A673 (cell line): ENCODE data around the gene CYTH1. TPM values are rescaled to one million over a fixed set of nuclear protein-coding genes. Genes with fewer than 3 reads are reported as not detected.
A peak's percentile ranks its signal among the peaks of the same experiment; 100 is the strongest.

ENCODE experiments used
- BruUV-seq: library from RNA; stranded (reverse); fragments of 400-500 nt; replicated peaks from 2 replicates; lab custom pipeline; 2021; lab: Mats Ljungman, UMichigan
- CTCF ChIA-PET: fragments of 300-600 bp; sonication (Branson Sonifier 250); formaldehyde crosslinking; loops from one replicate; lab custom pipeline; 2022; ENCODE audit warnings: antibody characterized with exemption; lab: Charles Lee
- POLR2A ChIA-PET: fragments of 300-600 bp; sonication (Branson Sonifier 250); formaldehyde crosslinking; loops from one replicate; lab custom pipeline; 2022; ENCODE audit warnings: antibody characterized with exemption; ENCODE audit not compliant: low non-redundant PET; lab: Charles Lee
- DNase-seq: peaks from one replicate; pipeline ENCODE4 v3.0.0-alpha.2; 2015; ENCODE audit warnings: low spot score
- H3K27ac ChIP-seq: fragments of 200-600 bp; sonication (generic); 2 replicates; pipeline ENCODE4 v1.5.1; 2016; ENCODE audit warnings: mixed run types, low read depth, mild to moderate bottlenecking, mixed read lengths, antibody characterized with exemption, low read length; ENCODE audit not compliant: poor library complexity, severe bottlenecking
- H3K27me3 ChIP-seq: fragments of 200-600 bp; sonication (generic); replicated peaks from 2 replicates; pipeline ENCODE4 v1.6.1; 2017; ENCODE audit warnings: mixed run types, low read depth, mild to moderate bottlenecking, mixed read lengths, antibody characterized with exemption, low read length; ENCODE audit not compliant: insufficient read depth, poor library complexity
- H3K36me3 ChIP-seq: fragments of 200-600 bp; sonication (generic); 2 replicates; pipeline ENCODE4 v1.6.1; 2016; ENCODE audit warnings: mixed run types, mild to moderate bottlenecking, mixed read lengths, antibody characterized with exemption, low read length; ENCODE audit not compliant: insufficient read depth, poor library complexity, severe bottlenecking
- H3K4me1 ChIP-seq: fragments of 200-600 bp; sonication (generic); 2 replicates; pipeline ENCODE4 v1.6.1; 2017; ENCODE audit warnings: mixed run types, mild to moderate bottlenecking, mixed read lengths, antibody characterized with exemption, low read length; ENCODE audit not compliant: insufficient read depth, poor library complexity, severe bottlenecking
- H3K4me3 ChIP-seq: fragments of 200-600 bp; sonication (generic); 2 replicates; pipeline ENCODE4 v1.5.1; 2016; ENCODE audit warnings: low read depth, mixed run types, mild to moderate bottlenecking, mixed read lengths, low read length; ENCODE audit not compliant: poor library complexity, severe bottlenecking
- H3K9me3 ChIP-seq: fragments of 200-600 bp; sonication (generic); 2 replicates; pipeline ENCODE4 v1.6.1; 2016; ENCODE audit warnings: mixed run types, low read depth, mild to moderate bottlenecking, mixed read lengths, antibody characterized with exemption, low read length; ENCODE audit not compliant: poor library complexity, severe bottlenecking
- EZH2 ChIP-seq: fragments of 200-600 bp; sonication (generic); IDR thresholded peaks from 2 replicates; pipeline ENCODE4 v1.6.1; 2017; ENCODE audit warnings: borderline replicate concordance, low read depth, mild to moderate bottlenecking, mixed read lengths, antibody characterized with exemption, low read length; ENCODE audit not compliant: poor library complexity, severe bottlenecking
- intact Hi-C: fragments of 100-400 bp; cut with micrococcal nuclease; formaldehyde crosslinking; loops from one replicate; pipeline ENCODE4 v1.10.0; 2022; ENCODE audit not compliant: unreplicated experiment
- total RNA-seq: library from RNA; stranded (reverse); gene quantifications from 2 replicates; pipeline ENCODE4 v1.2.3, GENCODE V29; 2021
- TF ChIP-seq, protein P1 (sequence below): fragments of 300-800, 200-600 bp; sonication (generic); conservative IDR thresholded peaks from 2 replicates; pipeline ENCODE4 v1.5.1; 2017; ENCODE audit warnings: low read depth, mild to moderate bottlenecking, antibody characterized with exemption, low read length, moderate library complexity, mixed read lengths

CYTH1 gene
- total RNA-seq, 1 experiment from 2014 or later: 17.9 TPM

DNA sequence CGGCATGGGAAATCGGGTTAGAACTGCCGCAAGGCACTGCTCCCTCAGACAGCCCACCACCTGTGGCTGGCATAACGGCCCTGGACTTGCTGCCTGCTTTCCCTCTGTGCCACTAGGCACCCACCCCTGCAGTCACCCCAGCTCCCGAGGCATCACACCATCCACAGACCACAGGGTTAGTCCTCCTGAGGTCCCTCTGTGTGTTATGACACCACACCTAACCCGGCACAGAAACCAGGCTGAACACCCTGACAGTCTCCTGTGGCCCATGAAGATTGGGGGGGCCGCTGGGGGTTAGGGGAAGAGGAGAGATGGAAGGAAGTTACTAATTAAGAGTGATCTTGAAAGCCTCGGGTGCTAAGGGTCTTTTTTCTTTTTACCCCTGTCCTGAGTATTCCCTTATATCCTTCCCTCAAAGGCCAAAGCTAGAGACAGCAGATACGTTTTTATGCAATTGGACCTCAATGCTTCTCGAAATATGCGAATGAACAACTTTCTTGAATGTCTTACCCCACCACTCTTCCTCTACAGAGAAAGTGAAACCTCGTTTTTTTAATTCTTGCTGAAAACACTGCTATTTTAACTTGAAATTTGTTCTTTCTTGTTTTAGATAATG, 7.0 kb downstream of the CYTH1 start:
- Histone ChIP-seq H3K27ac (peak overlapping the region; percentile 23), H3K27me3 (no peaks in the 10 kb centered on the region), H3K4me1 (peaks cover 17% of the 10 kb centered on the region), H3K36me3 (no peaks in the 10 kb centered on the region), H3K9me3 (no peaks in the 10 kb centered on the region), H3K4me3 (peak overlapping the region; percentile 13)
- DNase-seq: no peak
- intact Hi-C loops: no loop called here
- POLR2A ChIA-PET: no interaction called here
- BruUV-seq: no TSS peak
- CTCF ChIA-PET: no interaction called here
- no peak for TF ChIP-seq EZH2

DNA sequence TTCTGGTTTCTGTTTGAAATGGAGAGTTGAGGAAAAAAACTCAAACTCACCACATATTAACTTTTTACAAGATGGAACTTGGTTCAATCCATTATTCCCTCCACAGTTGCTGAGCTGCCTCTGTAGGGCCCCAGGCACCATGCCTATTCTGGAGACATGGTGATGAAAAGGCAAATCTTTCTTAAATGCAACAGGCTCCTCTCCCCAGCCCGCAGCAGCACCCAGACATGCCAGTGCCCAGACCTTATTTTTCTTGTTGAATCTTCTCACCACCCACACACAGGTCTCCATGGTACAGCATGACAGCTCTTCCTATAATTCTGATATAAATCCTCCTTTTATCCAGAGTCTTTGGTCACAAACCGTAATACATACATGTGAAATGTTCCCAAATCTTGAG, 7.6 kb downstream of the CYTH1 start:
- H3K4me3 ChIP-seq: peak overlapping the region; percentile 13
- no peaks in the 10 kb centered on the region for H3K36me3 ChIP-seq
- no peak for DNase-seq
- BruUV-seq: no TSS peak
- no peak for TF ChIP-seq EZH2
- TF ChIP-seq, protein P1, sequence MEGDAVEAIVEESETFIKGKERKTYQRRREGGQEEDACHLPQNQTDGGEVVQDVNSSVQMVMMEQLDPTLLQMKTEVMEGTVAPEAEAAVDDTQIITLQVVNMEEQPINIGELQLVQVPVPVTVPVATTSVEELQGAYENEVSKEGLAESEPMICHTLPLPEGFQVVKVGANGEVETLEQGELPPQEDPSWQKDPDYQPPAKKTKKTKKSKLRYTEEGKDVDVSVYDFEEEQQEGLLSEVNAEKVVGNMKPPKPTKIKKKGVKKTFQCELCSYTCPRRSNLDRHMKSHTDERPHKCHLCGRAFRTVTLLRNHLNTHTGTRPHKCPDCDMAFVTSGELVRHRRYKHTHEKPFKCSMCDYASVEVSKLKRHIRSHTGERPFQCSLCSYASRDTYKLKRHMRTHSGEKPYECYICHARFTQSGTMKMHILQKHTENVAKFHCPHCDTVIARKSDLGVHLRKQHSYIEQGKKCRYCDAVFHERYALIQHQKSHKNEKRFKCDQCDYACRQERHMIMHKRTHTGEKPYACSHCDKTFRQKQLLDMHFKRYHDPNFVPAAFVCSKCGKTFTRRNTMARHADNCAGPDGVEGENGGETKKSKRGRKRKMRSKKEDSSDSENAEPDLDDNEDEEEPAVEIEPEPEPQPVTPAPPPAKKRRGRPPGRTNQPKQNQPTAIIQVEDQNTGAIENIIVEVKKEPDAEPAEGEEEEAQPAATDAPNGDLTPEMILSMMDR: no peak
- intact Hi-C loops: no loop called here
- ChIA-PET CTCF (no interaction called here), POLR2A (no interaction called here)
- no peaks in the 10 kb centered on the region for H3K9me3 ChIP-seq
- peak overlapping the region; percentile 23 for H3K27ac ChIP-seq
- H3K4me1 ChIP-seq: peaks cover 14% of the 10 kb centered on the region
- no peaks in the 10 kb centered on the region for H3K27me3 ChIP-seq

DNA sequence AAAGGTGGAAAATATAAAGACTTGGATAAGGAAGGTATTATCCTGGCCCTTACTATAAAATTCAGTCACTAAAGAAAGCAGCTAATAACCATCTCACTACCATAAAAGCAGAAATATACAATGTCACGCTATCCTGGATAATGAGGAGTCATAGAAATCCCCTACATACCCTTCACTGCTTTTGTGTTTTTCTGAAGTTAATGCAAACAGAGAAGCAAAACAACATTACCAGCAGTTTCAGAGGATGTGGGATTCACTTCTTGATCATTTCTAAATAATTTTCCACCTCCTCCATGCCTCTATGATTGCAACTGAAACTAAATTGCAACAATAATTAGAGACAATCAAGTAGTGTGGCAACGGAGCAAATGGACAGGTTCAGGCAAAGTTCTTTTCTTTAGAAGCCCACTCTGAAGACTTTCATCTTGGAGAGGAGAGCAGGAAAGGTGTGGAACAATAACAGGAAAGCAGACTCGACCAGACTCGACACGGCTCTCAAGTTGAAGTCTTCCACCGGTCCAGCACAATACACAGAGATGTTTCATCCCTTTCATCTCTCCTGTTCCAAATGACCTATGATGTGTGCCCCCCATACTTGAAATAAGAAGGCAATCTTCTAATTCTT, 10.2 kb downstream of the CYTH1 start:
- intact Hi-C loops: no loop called here
- Histone ChIP-seq H3K4me1 (peaks cover 14% of the 10 kb centered on the region), H3K27me3 (no peaks in the 10 kb centered on the region), H3K9me3 (no peaks in the 10 kb centered on the region), H3K36me3 (no peaks in the 10 kb centered on the region), H3K27ac (no peak overlapping the region), H3K4me3 (no peak overlapping the region)
- TF ChIP-seq EZH2: no peak
- TF ChIP-seq, protein P1: no peak
- ChIA-PET POLR2A (no interaction called here), CTCF (interaction anchor here (0.7 kb wide), 1 partner anchor 274 kb away, joined by 4 read pairs; no protein-coding TSS in a partner anchor)
- DNase-seq: no peak
- no TSS peak for BruUV-seq
